HG03460 (cell line): Measurements from ENCODE around the gene GLS.
"Not testable (repeated sequence)": the region's sequence is repeated elsewhere in the genome, so short reads cannot be mapped to it uniquely, and the experiment has no call there.

Experiments used
- ATAC-seq: cut with Tn5 transposase; IDR thresholded peaks from one replicate; pipeline ENCODE4 v1.9.1; 2021; ENCODE audit not compliant: unreplicated experiment

Gene GLS

GRCh38 chr2:190880378-190881083 lies at the start of gene GLS:
Gene GLS (plus strand): TSS chr2:190880821. CDS start chr2:190881085, 264 bp downstream.
- peak; percentile 63 for ATAC-seq

GRCh38 chr2:190831941-190832340 lies 48.7 kb upstream of the GLS start:
- no peak for ATAC-seq

GRCh38 chr2:190834890-190835208 lies 45.8 kb upstream of the GLS start:
- no peak for ATAC-seq

- no peak for ATAC-seq
These were observed 45.2 kb upstream of the GLS start for GRCh38 chr2:190835303-190835930.

- no peak for ATAC-seq
These were observed 43.9 kb upstream of the GLS start for GRCh38 chr2:190836767-190837166.

GRCh38 chr2:190837420-190837819 lies 43.2 kb upstream of the GLS start:
- no peak for ATAC-seq

GRCh38 chr2:190837952-190838361 lies 42.7 kb upstream of the GLS start:
- ATAC-seq: no peak

GRCh38 chr2:190838492-190838910 lies 42.1 kb upstream of the GLS start:
- ATAC-seq: no peak

- no peak for ATAC-seq
These were observed 40.0 kb upstream of the GLS start for GRCh38 chr2:190840569-190841172.

- no peak for ATAC-seq
These were observed 38.7 kb upstream of the GLS start for GRCh38 chr2:190841707-190842505.

GRCh38 chr2:190842606-190843104 lies 38.0 kb upstream of the GLS start:
- no peak for ATAC-seq

- peak; percentile 86 for ATAC-seq
These were observed 36.5 kb upstream of the GLS start for GRCh38 chr2:190843890-190844699.

- ATAC-seq: no peak
These were observed 35.8 kb upstream of the GLS start for GRCh38 chr2:190844700-190845401.

- no peak for ATAC-seq
These were observed 33.9 kb upstream of the GLS start for GRCh38 chr2:190846746-190847145.

GRCh38 chr2:190847504-190848081 lies 33.0 kb upstream of the GLS start:
- ATAC-seq: no peak

GRCh38 chr2:190849774-190850173 lies 30.8 kb upstream of the GLS start:
- ATAC-seq: no peak

GRCh38 chr2:190853022-190853421 lies 27.6 kb upstream of the GLS start:
- not testable (repeated sequence) for ATAC-seq

GRCh38 chr2:190853531-190854383 lies 26.9 kb upstream of the GLS start:
- ATAC-seq: no peak

- ATAC-seq: no peak
These were observed 25.9 kb upstream of the GLS start for GRCh38 chr2:190854726-190855125.
